ENCODE results near the gene TM4SF18. TPM values are rescaled to one million over a fixed set of nuclear protein-coding genes. Genes with fewer than 3 reads are reported as not detected.
A peak's percentile ranks its signal among the peaks of the same experiment; 100 is the strongest.
"Not testable (repeated sequence)": the region's sequence is repeated elsewhere in the genome, so short reads cannot be mapped to it uniquely, and the experiment has no call there.

The TM4SF18 gene
- total RNA-seq, 4 donors from 2014 or later = 6.7 to 35.5 (median 14.6) TPM

DNA sequence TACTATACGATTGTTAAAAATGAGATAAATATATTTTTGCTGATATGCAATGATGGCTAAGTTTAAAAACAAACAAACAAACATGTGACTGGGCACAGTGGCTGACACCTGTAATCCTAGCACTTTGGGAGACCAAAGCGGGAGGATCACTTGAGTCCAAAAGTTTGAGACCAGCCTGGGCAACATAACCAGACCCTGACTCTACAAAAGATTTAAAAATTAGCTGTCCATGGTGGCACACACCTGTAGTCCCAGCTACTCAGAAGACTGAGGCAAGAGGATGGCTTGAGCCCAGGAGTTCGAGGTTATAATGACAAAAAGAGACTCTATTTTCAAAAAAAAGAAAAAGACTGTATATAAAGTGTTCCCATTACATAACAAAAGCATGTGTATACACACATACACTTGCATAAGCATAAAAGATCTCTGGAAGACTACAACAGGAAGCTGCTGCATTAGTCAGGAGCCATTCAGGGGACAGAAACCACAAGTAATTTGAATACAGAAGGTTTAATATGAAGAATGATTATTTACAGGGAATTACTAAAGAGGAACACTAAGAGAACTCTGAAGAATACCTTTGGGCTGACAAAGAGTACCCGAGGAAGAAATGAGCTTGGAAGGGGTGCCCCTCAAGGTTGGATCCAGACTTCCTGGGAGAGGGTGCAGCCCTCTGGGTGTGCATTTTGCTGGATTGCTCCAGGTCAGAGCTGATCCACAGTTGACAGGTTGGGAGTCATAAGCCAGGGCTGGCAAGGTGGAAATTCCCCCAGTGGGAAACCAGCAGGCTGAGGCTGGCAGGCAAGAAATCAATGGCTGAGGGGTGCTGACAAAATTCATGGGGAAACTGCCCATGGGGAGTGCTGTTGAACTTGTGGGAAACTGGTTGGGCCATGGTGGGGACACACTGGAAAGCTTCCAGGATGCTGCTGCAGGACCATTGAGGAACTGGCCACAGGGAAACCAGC lies 9.3 kb upstream of the TM4SF18 start:
- Histone ChIP-seq H3K27me3 (no peaks in the 10 kb centered on the region), H3K4me1 (peaks cover 0 to 8% of the 10 kb centered on the region in 2 donors), H3K36me3 (no peaks in the 10 kb centered on the region), H3K27ac (no peak overlapping the region), H3K9me3 (no peaks in the 10 kb centered on the region), H3K4me3 (no peak overlapping the region)
- DNase-seq = no peak
- intact Hi-C loops (cut with DNase I; ENCODE audit: low total_unique reads) = no loop called here
- TF ChIP-seq, protein P1, sequence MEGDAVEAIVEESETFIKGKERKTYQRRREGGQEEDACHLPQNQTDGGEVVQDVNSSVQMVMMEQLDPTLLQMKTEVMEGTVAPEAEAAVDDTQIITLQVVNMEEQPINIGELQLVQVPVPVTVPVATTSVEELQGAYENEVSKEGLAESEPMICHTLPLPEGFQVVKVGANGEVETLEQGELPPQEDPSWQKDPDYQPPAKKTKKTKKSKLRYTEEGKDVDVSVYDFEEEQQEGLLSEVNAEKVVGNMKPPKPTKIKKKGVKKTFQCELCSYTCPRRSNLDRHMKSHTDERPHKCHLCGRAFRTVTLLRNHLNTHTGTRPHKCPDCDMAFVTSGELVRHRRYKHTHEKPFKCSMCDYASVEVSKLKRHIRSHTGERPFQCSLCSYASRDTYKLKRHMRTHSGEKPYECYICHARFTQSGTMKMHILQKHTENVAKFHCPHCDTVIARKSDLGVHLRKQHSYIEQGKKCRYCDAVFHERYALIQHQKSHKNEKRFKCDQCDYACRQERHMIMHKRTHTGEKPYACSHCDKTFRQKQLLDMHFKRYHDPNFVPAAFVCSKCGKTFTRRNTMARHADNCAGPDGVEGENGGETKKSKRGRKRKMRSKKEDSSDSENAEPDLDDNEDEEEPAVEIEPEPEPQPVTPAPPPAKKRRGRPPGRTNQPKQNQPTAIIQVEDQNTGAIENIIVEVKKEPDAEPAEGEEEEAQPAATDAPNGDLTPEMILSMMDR (IDR thresholded peaks at IDR 0.05) = no peak

DNA sequence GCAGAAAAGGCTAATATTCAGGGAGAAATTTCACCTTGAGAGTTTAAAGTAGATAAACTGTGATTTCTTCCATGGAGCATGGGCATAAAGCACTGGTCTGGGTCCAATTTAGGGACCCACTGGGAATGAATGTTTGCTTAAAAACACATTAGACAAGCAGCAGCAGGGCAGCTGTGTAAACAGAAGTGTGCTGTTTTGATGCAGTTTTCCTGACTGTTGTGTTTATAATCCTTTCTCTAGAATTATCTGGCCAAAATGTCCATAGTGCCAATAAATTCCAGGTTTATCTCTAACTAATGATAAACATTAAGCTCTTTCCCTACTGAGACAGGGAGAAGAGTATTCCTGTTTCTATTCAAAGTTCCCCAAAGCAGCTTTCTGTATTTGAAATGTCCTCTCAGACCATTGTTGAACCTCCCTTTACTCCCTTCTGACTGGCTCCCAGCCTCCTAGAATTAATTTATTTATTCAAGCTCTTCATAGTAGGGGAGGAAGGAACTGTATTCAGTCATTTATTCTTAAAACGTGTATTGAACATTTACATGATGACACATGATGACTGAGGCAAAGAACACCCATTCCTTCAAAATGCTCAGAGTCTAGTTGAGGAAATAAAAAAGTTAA lies 7.0 kb upstream of the TM4SF18 start:
- TF ChIP-seq, protein P1 (IDR thresholded peaks at IDR 0.05) = no peak
- TF ChIP-seq POLR2A (IDR thresholded peaks at IDR 0.05) = no peak
- Histone ChIP-seq H3K4me3 (no peak overlapping the region), H3K36me3 (no peaks in the 10 kb centered on the region), H3K4me1 (peaks cover 0 to 8% of the 10 kb centered on the region in 2 donors), H3K27me3 (no peaks in the 10 kb centered on the region), H3K9me3 (no peaks in the 10 kb centered on the region), H3K27ac (peak overlapping the region; percentile 78 to 89)
- no peak for DNase-seq
- intact Hi-C loops (cut with DNase I; ENCODE audit: low total_unique reads) = no loop called here

GRCh38 chr3:149339931-149340309 lies 6.5 kb upstream of the TM4SF18 start:
- H3K9me3 ChIP-seq = no peaks in the 10 kb centered on the region
- peak overlapping the region; percentile 78 to 89 for H3K27ac ChIP-seq

GRCh38 chr3:149337486-149337885 lies 4.0 kb upstream of the TM4SF18 start:
- H3K36me3 ChIP-seq; H3K9me3 ChIP-seq; H3K27me3 ChIP-seq; DNase-seq; intact Hi-C loops (cut with DNase I; ENCODE audit: low total_unique reads); H3K4me1 ChIP-seq; H3K4me3 ChIP-seq; H3K27ac ChIP-seq: not testable (repeated sequence)

More at GRCh38 chr3:149339931-149340309, 6.5 kb upstream of the TM4SF18 start:
- no peak overlapping the region for H3K4me3 ChIP-seq
- peaks cover 0 to 8% of the 10 kb centered on the region in 2 donors for H3K4me1 ChIP-seq
- H3K27me3 ChIP-seq = no peaks in the 10 kb centered on the region
- DNase-seq = peak; percentile 72 to 82
- intact Hi-C loops (cut with DNase I; ENCODE audit: low total_unique reads) = no loop called here
- no peaks in the 10 kb centered on the region for H3K36me3 ChIP-seq
- no peak for TF ChIP-seq POLR2A (IDR thresholded peaks at IDR 0.05)
- TF ChIP-seq, protein P1 (IDR thresholded peaks at IDR 0.05) = no peak

GRCh38 chr3:149336925-149337324 lies 3.5 kb upstream of the TM4SF18 start:
- peaks cover 0 to 8% of the 10 kb centered on the region in 2 donors for H3K4me1 ChIP-seq

More at GRCh38 chr3:149336925-149337324, 3.5 kb upstream of the TM4SF18 start:
- Histone ChIP-seq H3K4me3 (no peak overlapping the region), H3K27ac (peak overlapping the region in 1 of 2 donors; percentile 27), H3K36me3 (no peaks in the 10 kb centered on the region), H3K27me3 (no peaks in the 10 kb centered on the region), H3K9me3 (no peaks in the 10 kb centered on the region)
- intact Hi-C loops (cut with DNase I; ENCODE audit: low total_unique reads) = no loop called here
- TF ChIP-seq, protein P1 (IDR thresholded peaks at IDR 0.05) = no peak
- no peak for TF ChIP-seq POLR2A (IDR thresholded peaks at IDR 0.05)
- no peak for DNase-seq

All from uterus (tissue), 4 donors.